HG03280 (cell line): ENCODE data around the gene QSOX2.

Source experiments
- ATAC-seq: cut with Tn5 transposase; IDR thresholded peaks from one replicate; pipeline ENCODE4 v1.9.1; 2021; ENCODE audit warnings: mild to moderate bottlenecking, moderate library complexity; ENCODE audit not compliant: unreplicated experiment

QSOX2 gene

GRCh38 chr9:136254381-136255165 is 9.0 kb upstream of the QSOX2 start:
- ATAC-seq: no peak

- no peak for ATAC-seq
Observed at GRCh38 chr9:136253246-136254130, 7.9 kb upstream of the QSOX2 start.

- no peak for ATAC-seq
Observed at GRCh38 chr9:136252846-136253245, 7.2 kb upstream of the QSOX2 start.

GRCh38 chr9:136252281-136252680 is 6.7 kb upstream of the QSOX2 start:
- no peak for ATAC-seq

- ATAC-seq: no peak
Observed at GRCh38 chr9:136251264-136252115, 5.9 kb upstream of the QSOX2 start.

GRCh38 chr9:136250676-136251075 is 5.1 kb upstream of the QSOX2 start:
- no peak for ATAC-seq

- ATAC-seq: no peak
Observed at GRCh38 chr9:136249877-136250559, 4.4 kb upstream of the QSOX2 start.

- no peak for ATAC-seq
Observed at GRCh38 chr9:136248951-136249876, 3.6 kb upstream of the QSOX2 start.

GRCh38 chr9:136247947-136248637 is 2.5 kb upstream of the QSOX2 start:
- ATAC-seq: no peak

- no peak for ATAC-seq
Observed at GRCh38 chr9:136247551-136247916, 1.9 kb upstream of the QSOX2 start.

GRCh38 chr9:136246849-136247550 is 1.4 kb upstream of the QSOX2 start:
- no peak for ATAC-seq

- no peak for ATAC-seq
Observed at GRCh38 chr9:136244969-136245218, 718 bp downstream of the QSOX2 start.

- no peak for ATAC-seq
Observed at GRCh38 chr9:136244122-136244968, 1.3 kb downstream of the QSOX2 start.

GRCh38 chr9:136243631-136244030 is 2.0 kb downstream of the QSOX2 start:
- ATAC-seq: no peak

GRCh38 chr9:136242918-136243525 is 2.6 kb downstream of the QSOX2 start:
- no peak for ATAC-seq

- no peak for ATAC-seq
Observed at GRCh38 chr9:136242248-136242647, 3.4 kb downstream of the QSOX2 start.

GRCh38 chr9:136241542-136241941 is 4.1 kb downstream of the QSOX2 start:
- ATAC-seq: no peak
